LoVo (cell line): ENCODE measurements around the gene SRRD.
"Not testable (repeated sequence)": the region's sequence is repeated elsewhere in the genome, so short reads cannot be mapped to it uniquely, and the experiment has no call there.

Experiments
- DNase-seq: peaks from one replicate; pipeline ENCODE4 v3.0.0-alpha.2; 2016; ENCODE audit warnings: low spot score

SRRD gene

DNA sequence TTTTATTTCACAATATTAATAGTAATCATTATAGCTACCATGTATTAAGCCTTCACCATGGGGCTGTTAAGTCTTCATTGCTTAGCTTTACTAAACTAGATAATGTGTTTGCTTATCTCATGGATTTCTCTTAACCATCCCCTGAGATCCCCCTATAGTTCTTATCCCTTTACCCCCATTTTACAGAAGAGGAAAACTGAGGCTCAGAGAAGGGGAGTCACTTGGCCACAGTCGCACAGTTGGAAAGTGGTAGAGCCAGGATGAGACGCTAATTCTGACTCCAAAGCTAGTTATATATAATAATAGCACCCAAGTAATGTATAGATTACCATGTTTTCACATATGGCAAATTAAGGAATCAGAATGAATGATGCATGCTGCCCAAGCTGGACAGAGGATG lies 38.3 kb downstream of the SRRD start:
- DNase-seq: no peak

DNA sequence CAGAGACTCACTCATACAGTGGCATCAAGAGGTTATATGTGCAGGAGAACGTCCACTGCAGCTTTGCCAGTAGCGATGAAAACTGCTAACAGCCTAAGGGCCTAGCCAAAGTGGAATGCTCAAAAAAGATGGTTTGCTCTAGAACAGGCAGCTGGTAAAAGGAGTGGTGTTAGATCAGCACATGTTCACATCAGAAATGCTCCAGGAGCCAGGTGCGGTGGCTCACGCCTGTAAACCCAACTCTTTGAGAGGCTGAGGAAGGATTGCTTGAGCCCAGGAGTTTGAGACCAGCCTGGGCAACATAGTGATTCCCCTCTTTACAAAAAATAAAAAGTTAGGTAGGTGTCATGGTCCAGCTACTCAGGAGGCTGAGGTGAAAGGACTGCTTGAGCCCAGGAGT lies 38.9 kb downstream of the SRRD start:
- no peak for DNase-seq

- no peak for DNase-seq
These were observed 41.2 kb downstream of the SRRD start for GRCh38 chr22:26524870-26525269.

- DNase-seq: no peak
These were observed 42.4 kb downstream of the SRRD start for GRCh38 chr22:26525946-26526564.

- no peak for DNase-seq
These were observed 43.5 kb downstream of the SRRD start for GRCh38 chr22:26527167-26527566.

DNA sequence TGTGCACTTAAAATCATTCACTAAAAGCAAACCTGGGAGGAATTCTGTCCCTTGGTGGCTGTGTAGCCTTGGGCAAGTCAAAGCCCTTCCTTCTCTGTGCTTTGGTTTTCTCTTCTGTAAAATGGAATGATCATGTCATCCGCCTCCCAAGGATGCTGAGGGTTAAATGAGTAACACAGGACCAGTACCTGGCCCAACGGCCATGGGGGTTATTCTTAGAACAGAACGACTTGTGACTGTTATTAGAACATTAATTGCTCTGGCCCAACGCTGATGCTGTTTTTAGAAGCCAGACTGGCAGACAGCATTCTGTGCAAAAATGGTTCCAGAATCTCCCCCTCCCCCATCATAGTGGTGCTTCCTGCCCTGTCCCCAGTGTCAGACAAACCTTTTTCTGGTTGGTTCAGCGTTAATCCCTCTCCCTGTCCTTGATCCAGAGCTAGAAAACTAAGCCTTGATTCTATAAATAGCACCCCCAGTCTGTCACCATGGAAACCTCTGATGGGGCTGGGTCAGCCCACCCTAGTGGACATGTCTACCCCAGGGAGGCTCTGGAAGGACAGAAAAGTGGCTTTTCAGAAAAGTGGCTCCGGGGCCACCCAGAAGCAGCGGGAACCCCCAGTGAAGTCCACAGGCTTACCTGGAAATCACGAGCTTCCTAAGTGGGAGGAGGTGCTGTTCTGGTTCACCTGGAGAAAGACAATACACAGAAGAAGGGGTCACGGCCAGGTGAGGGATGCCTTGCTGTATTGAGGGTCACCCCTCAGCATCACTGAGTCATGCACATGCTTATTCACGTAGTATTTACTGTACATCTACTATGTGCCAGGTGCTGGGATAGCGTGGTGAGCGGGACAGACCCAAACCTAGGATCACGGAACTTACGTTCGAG lies 44.1 kb downstream of the SRRD start:
- no peak for DNase-seq

GRCh38 chr22:26528518-26528917 lies 44.8 kb downstream of the SRRD start:
- not testable (repeated sequence) for DNase-seq

DNA sequence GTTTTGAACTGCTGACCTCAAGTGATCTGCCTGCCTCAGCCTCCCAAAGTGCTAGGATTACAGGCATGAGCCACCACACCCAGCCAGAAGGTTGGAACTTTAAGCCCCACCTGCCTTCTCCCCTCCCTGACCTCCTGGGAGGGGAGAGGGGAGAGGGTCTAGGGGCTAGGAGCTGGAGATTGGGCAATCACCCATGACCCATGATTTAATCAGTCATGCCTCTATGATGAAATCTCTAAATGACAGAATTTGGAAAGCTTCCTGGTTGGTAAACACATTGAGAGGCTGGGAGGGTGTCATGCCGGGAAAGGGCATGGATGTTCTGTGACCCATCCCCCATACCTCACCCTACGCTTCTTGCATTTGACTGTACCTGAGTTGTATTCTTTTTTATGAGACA lies 45.7 kb downstream of the SRRD start:
- DNase-seq: no peak

- no peak for DNase-seq
These were observed 50.6 kb downstream of the SRRD start for GRCh38 chr22:26534171-26534855.

- DNase-seq: no peak
These were observed 51.4 kb downstream of the SRRD start for GRCh38 chr22:26534874-26535602.

DNA sequence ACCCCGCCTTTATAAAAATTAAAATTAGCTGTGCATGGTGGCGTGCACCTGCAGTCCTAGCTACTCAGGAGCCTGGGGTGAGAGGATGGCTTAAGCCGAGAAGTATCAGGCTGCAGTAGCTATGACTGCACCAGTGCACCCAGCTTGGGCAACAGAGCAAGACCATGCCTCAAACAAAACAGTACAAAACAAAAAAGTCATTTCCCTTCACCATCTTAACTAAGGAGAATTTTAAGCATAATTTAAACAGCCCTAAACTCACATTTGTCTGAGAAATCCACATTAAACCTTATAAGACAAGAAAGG lies 51.9 kb downstream of the SRRD start:
- no peak for DNase-seq

DNA sequence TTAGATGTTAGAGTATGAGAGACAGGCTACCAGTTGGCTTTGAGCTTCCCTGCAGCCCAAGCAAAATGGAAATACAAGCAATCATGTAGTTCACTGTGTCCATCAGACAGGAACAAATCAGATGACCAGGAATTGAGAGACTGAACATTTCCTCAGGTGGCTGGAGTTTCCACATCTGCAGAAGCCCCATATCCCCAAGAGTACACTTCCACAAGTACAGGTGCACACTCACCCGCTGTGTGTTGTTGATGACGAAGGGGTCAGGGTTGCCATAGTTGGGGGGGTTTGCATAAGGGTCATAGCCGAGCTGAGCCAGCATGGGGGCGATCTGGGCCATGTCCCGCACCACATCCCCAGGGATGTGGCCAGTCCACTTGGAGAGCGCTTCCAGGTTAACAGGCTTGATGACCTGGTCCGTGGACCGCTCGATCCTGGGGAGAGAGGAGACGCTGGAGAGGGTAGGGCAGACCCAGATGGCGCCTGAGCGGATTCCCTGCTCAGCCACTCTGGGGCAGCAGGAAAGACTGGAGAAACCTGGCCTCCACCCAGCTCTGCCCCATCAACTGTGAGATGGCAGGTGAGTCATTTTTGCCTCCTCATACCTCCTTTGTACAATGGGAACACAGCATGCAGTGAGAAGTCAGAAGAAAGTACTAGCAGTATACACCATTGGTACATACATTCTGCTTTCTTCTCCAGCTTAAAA lies 52.5 kb downstream of the SRRD start:
- no peak for DNase-seq

DNA sequence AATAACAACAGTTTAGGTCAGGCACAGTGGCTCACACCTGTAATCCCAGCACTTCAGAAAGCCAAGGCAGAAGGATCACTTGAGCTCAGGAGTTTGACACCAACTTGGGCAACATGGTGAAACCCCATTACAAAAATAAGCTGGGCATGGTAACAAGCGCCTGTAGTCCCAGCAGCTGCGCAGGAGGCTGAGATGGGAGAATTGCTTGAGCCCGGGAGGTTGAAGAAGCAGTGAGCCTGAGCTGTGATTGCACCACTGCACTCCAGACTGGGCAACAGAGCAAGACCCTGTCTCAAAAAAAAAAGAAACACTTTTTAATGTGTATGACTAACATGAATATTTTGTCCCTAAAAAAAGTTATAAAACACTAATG lies 53.1 kb downstream of the SRRD start:
- no peak for DNase-seq

- no peak for DNase-seq
These were observed 56.4 kb downstream of the SRRD start for GRCh38 chr22:26540119-26540518.

GRCh38 chr22:26541167-26541819 lies 57.6 kb downstream of the SRRD start:
- no peak for DNase-seq

- no peak for DNase-seq
These were observed 59.2 kb downstream of the SRRD start for GRCh38 chr22:26542831-26543230.
